NCI-H446 treated with DMSO at 0.1 percent for 48 hours (cell line): Measurements from ENCODE around the gene FTL.

Experiments used
- DNase-seq: peaks from one replicate; lab custom pipeline; 2025; lab: John Stamatoyannopoulos, UW

Gene FTL

GRCh38 chr19:48945817-48946216 lies 19.3 kb upstream of the FTL start:
- no peak for DNase-seq

DNA sequence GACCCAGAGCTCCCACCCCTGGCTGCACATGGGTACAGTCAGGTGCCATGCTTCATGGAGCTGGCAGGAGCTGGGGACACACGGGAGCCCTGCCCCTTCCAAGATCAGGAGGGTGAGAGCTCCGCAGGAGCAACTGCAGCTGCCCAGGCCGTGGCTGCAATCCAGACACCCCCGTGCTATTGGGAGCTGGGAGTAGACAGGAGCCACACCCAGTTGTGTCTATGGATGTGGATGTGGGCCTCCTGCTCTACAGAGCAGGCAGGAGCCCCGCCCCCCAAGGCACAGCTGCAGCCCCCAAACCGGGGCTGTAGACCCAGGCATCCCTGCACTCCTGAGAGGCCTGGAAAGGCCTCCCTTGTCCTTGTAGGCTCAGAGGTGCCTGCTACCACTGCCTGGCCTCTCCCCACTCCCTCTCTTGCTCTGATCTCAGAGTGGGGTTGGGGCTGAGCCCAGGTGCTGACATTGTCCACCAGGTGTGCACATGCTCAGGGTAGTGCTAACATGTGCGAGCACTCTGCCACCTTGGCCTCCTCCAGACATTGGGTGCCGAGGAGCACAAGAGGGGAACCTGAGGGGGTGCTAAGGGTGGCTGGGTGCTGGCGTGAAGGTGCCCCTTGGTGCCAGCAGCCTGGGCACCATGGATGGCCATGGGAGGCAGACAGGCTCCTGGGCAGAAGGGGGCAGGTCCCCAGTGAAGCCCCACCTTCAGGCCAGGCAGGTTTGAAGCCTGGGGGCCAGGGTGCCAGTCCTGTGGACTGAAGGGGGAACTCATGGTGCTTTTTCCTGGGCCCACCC lies 18.4 kb upstream of the FTL start:
- no peak for DNase-seq

DNA sequence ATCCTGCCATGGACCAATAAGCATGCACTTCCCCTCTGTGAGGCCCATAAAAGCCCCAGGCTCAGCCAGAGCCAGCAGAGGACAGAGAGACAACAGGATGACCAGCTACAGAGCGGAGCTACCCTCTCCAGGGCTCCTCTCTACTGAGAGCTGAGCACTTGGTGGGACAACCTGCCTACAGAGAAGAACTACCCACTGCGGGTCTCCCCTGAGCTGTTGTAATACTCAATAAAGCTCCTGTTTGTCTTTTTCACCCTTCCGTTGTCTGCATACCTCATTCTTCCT lies 17.9 kb upstream of the FTL start:
- DNase-seq = no peak

DNA sequence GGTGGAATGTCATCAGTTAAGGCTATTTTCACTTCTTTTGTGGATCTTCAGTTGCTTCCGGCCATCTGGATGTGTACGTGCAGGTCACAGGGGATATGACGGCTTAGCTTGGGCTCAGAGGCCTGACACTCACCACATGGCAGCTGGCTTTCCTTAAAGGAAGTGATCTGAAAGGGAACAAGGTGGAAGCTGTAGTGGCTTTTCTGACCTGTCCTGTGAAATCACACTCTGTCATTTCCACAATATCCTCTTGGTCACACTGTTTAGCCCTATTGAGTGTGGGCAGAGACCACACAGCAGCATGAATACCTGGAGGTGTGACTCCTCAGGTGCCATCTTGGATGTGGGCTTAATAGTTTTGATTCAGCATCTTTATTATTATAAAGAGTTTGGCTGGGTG lies 14.9 kb upstream of the FTL start:
- no peak for DNase-seq

- DNase-seq = no peak
These were observed 14.1 kb upstream of the FTL start for GRCh38 chr19:48950830-48951519.

GRCh38 chr19:48953141-48953540 lies 12.0 kb upstream of the FTL start:
- no peak for DNase-seq

DNA sequence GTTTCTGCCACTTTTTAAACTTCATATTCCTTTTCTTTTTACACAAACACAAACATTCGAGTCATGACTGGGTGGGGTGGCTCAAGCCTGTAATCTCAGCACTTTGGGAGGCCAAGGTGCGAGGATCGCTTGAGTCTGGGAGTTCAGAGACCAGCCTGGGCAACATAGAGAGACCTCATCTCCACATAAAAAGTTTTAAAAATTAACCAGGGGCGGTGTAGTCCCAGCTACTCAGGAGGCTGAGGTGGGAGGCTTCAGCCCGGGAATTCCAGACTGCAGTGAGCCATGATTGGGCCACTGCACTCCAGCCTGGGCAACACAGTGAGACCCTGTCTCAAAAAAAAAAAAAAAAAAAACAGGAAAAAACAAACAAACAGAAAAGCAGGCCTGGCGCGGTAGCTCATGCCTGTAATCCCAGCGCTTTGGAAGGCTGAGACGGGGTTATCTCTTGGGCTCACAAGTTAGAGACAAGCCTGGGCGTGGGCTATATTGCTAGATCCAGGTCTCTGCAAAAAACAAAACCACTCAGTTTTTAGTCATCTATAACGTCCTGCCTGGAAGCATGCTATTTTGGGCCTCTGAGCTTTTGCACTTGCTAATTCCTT lies 11.0 kb upstream of the FTL start:
- DNase-seq = no peak

DNA sequence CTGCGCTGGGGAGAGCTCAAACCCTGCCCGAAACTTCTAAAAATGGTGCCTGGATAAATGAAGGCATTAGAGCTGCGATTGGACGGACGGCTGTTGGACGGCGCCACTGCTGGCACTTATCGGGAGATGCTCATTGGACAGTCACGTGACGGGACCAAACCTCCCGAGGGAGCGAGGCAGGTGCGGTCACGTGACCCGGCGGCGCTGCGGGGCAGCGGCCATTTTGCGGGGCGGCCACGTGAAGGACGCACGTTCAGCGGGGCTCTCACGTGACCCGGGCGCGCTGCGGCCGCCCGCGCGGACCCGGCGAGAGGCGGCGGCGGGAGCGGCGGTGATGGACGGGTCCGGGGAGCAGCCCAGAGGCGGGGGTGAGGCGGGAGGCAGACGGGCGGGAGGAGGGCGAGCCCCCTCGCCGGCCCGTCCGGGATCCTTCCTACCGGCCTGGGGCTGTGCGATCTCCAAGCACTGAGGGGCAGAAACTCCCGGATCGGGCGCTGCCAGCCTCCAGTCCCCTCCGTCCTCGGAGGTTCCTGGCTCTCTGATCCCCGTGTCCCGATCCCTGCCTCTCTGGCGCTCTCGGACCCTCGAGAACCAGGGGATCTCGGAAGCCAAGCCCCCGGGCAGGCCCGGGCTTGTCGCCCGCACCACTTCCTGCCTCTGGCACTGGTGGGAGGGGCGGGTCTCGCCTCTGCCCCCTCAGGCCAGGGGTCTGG lies 10.4 kb upstream of the FTL start, which contains the start of gene BAX:
BAX (plus strand) TSS at position 281 of the 713 bp plus-strand sequence; CDS start at position 335, 54 bp downstream.
- DNase-seq = peak; percentile 96

- no peak for DNase-seq
These were observed 9.7 kb upstream of the FTL start for GRCh38 chr19:48955308-48955958.

GRCh38 chr19:48958006-48958405 lies 7.1 kb upstream of the FTL start:
- DNase-seq = no peak

- DNase-seq = no peak
These were observed 5.5 kb upstream of the FTL start for GRCh38 chr19:48959341-48960239.

GRCh38 chr19:48961051-48961649 lies 4.0 kb upstream of the FTL start:
- no peak for DNase-seq

GRCh38 chr19:48961673-48962028 lies 3.5 kb upstream of the FTL start:
- no peak for DNase-seq

- no peak for DNase-seq
These were observed 2.9 kb upstream of the FTL start for GRCh38 chr19:48962029-48962848.

DNA sequence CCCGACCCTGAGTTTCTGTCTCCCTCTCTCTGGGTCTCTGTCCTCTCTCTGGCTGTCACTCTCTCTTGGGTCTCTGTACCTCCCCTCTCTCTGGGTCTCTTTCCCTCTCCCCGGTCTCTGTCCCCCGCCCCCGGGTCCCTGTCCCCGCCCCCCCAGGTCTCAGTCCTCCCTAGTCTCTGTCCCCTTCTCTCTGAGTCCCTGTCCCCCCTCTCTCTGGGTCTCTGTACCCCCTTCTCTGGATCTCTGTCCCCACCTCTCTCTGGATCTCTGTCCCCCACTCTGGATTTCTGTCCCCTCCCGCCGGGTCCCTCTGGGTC lies 2.3 kb upstream of the FTL start:
- no peak for DNase-seq

GRCh38 chr19:48963371-48964204 lies 1.5 kb upstream of the FTL start:
- DNase-seq = no peak

GRCh38 chr19:48964205-48965039 lies 687 bp upstream of the FTL start:
- no peak for DNase-seq
